ENCODE results near the gene PITPNM1.

DNA sequence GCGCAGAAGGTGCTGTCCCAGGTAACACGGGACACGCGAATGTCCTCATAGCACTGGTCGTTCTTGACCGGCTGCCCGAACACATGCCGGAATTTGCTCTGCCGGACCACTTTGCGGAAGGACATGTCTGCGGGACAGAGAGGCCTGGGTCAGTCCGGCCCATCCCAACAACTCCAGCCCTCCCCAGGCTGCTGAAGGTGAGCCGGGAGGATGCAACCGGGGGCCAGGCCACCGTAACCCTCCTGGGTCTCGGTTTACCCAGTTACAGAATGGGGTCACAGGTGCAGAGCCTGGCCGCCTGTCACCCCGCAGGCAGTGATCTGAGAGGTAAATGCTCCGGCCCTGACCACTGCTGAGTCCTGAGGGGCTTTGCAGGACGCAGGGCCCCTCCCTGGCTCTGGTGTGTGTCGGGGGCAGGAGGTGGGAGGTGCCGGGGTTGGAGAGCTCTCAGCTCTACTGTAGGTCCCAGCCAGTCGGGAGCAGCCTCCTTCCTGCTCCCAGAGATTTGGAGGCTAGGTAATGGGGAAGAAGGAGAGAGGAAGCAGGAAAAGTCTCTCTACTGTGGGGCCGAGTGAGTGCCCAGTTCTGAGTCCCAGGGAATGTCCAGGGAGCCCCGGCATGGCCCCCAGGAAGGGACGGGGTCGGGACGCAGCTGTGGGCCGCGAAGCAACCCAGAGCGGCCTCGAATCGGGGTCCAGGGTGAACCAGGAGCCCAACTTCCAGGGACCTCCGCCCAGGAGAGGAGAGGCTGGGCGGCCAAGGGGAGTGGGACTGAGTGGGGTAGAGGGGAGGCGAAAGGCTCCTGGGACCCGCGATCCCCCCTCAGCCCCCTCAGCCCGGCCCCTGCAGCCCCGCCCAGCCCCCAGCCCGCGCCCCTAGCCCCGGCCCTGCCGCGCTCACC is 62.4 kb downstream of the PITPNM1 start:
- TF ChIP-seq REST (IDR thresholded peaks at IDR 0.05; ENCODE audit: insufficient replicate concordance, low read depth) (no peak), POLR2AphosphoS5 (IDR thresholded peaks at IDR 0.05; ENCODE audit: low read depth) (peak; percentile 29; the same call in 1 of the 2 replicates)
- TF ChIP-seq, protein P1, sequence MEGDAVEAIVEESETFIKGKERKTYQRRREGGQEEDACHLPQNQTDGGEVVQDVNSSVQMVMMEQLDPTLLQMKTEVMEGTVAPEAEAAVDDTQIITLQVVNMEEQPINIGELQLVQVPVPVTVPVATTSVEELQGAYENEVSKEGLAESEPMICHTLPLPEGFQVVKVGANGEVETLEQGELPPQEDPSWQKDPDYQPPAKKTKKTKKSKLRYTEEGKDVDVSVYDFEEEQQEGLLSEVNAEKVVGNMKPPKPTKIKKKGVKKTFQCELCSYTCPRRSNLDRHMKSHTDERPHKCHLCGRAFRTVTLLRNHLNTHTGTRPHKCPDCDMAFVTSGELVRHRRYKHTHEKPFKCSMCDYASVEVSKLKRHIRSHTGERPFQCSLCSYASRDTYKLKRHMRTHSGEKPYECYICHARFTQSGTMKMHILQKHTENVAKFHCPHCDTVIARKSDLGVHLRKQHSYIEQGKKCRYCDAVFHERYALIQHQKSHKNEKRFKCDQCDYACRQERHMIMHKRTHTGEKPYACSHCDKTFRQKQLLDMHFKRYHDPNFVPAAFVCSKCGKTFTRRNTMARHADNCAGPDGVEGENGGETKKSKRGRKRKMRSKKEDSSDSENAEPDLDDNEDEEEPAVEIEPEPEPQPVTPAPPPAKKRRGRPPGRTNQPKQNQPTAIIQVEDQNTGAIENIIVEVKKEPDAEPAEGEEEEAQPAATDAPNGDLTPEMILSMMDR (IDR thresholded peaks at IDR 0.05; ENCODE audit: insufficient read depth, low read length) = no peak

Measured in HL-60 (cell line).